DMS53 (cell line): Measurements from ENCODE around the gene MAPKBP1.

ENCODE experiments used
- DNase-seq: peaks from one replicate; lab custom pipeline; 2025; lab: John Stamatoyannopoulos, UW

Gene MAPKBP1

GRCh38 chr15:41848631-41849030, 74.3 kb downstream of the MAPKBP1 start:
- DNase-seq: no peak

GRCh38 chr15:41849204-41849603, 74.9 kb downstream of the MAPKBP1 start:
- no peak for DNase-seq

- DNase-seq: no peak
Observed at GRCh38 chr15:41849861-41850260, 75.6 kb downstream of the MAPKBP1 start.

DNA sequence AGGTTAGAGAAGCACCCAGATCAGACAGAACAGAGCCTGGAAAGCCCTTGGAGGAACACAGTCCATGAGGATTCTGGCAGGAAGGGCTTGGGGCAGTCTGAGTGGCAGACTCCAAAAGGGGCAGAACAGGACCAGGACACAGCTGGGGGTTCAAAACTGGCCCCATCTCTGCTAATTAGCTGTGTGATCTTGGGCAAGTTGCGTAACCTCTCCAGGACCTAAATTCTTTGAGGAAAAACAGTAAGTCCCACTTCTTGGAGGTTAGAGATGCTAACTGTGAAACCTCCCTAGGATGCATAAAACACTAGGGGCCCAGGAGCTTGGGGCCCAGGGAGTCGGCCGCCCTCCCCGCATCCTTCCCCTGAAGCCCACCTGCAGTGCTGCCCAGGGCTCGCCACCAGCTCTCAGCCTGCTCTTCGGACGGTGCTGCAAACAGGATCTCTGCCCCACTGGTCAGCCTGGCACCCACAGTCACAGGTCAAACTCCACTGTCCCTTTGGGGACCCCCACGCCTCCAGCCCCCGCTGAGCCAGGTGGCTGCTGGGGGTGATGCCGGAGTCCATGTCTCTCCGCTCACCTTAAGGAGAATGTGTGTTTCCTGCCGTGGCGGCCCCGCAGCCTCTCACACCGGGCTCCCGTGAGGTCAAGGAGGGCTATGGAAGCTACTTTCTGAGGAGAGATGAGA, 76.3 kb downstream of the MAPKBP1 start:
- DNase-seq: no peak

GRCh38 chr15:41851167-41851523, 76.9 kb downstream of the MAPKBP1 start:
- DNase-seq: peak; percentile 65

GRCh38 chr15:41851755-41852370, 77.6 kb downstream of the MAPKBP1 start:
- no peak for DNase-seq

- no peak for DNase-seq
Observed at GRCh38 chr15:41852736-41853590, 78.7 kb downstream of the MAPKBP1 start.

DNA sequence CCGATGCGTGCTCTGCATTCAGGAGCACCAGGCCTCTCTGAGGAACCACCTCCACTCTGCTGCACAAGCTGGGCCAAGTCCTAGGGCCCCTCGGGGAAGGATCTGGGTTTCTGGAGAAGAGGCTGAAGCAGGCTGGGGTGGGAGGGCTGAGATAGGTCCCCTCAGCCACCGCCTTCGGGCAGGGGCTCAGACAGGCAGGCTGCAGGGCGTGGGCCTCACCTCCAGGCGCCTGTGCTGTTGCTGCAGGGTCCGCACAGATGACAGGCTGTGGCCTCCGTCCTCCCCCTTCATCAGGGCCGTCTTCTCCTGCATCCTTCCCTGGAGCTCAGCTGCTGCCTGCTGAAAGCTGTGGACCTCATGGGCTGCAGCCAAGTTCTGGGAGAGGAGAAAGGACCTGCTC, 79.5 kb downstream of the MAPKBP1 start:
- no peak for DNase-seq

GRCh38 chr15:41854443-41854842, 80.2 kb downstream of the MAPKBP1 start:
- no peak for DNase-seq

DNA sequence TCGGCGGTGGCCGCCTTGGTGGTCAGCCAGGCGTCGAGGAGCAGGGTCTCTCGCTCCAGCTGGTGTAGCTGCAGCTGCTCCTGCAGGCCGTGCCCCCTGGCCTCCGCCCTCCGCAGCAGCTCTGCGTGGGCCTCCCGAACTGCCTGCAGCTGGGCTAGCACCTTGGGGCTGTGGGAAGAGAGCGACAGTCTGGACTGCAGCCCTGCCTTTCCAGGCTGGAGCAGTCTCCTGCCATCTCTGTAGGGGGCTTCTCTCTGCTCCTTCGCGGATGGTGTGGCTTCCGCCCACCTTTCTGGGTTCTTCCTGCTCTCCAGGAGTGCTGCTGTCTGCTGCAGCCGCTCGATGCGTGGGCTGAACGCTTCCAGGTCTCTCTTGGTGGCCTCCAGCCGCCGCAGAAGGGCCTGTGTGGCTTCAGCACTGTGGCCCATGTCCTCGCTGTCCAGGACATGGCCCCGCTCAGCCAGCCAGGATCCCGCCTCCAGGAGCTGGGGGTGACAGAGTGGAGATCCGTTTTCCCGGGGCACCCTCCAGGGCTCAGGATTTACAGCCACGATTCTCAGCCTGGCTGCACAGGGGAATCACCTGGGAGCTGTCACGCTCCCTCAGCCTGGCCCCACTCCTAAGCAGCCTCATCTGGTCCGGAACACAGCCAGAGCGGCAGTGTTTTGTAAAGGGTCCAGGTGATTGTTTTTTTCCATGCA, 81.1 kb downstream of the MAPKBP1 start:
- DNase-seq: no peak

DNA sequence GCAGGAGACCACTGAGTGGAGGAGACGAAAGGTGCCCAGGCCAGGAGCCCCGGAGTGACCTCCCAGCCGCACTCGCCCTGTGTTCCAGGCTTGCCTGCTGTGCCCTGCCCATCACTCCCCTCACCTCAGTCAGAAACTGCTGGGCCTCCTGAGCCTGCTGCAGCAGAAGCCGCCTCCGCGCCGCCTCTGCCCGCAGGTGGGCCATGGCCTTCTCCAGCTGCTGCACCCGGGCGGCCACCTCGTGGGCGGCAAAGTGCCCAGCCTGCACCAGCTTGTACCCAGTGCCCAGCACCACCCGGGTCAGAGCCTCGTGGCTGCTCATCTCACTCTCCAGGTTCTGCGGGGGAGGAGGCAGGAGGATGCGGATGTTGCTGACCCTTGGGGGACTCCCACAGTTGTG, 82.0 kb downstream of the MAPKBP1 start:
- no peak for DNase-seq

GRCh38 chr15:41856716-41857115, 82.4 kb downstream of the MAPKBP1 start:
- DNase-seq: no peak

GRCh38 chr15:41857316-41857715, 83.0 kb downstream of the MAPKBP1 start:
- DNase-seq: no peak

DNA sequence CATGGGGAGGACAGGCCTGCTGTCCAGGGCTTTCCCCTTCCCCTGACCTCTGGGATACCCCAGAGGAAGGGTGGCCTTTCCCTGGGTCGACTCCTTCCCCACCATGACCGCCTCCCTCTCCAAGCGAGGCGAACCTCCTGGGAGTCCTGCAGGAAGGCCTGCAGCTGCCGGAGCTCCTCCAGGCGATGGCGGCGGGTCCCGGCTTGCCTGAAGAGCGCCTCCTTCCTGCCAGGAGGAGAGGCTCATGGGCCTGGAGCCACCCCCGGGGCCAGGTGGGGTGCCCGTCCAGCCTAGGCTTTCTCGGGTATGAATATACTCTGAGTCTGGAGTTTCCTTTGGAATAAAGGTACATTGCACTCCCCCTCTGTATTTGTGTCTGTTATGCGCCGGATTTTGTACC, 84.5 kb downstream of the MAPKBP1 start:
- no peak for DNase-seq

DNA sequence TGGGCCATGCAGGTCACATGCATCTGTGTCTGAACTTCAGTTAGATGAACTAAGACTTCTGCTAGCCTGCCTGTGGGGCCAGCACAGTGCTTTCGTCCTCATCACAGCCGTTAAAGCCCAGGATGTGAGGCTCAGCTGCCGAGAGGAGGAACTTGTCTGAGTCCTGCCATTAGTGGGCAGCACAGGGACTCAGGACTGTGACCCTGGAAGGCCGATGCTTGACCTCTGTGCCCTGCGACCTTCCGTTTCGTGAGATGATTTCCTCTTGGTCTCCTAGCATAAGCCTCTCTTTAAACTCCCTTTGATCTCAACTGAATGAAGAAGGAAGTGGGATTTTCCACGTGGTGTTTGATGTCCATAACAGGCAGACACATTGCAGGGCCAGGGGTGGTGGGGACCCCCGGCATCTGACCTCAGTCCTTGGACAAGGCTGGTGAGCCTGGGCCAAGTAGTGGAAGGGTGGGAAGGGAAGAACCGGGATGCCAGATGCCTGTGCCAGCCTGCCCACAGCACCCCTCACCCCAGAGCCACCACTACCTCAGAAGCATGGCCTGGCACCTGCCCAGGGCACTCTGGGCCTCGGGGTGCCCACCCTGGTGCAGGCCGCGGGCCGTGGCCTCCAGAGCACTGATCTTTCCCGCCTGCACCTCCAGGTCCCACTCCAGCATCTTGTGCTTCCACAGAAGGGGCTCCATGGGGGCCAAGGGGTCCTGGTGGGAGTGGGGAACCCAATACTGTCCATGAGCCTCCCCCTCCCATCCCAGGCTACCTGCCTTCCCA, 86.0 kb downstream of the MAPKBP1 start:
- DNase-seq: no peak

- DNase-seq: no peak
Observed at GRCh38 chr15:41861736-41862356, 87.6 kb downstream of the MAPKBP1 start.

DNA sequence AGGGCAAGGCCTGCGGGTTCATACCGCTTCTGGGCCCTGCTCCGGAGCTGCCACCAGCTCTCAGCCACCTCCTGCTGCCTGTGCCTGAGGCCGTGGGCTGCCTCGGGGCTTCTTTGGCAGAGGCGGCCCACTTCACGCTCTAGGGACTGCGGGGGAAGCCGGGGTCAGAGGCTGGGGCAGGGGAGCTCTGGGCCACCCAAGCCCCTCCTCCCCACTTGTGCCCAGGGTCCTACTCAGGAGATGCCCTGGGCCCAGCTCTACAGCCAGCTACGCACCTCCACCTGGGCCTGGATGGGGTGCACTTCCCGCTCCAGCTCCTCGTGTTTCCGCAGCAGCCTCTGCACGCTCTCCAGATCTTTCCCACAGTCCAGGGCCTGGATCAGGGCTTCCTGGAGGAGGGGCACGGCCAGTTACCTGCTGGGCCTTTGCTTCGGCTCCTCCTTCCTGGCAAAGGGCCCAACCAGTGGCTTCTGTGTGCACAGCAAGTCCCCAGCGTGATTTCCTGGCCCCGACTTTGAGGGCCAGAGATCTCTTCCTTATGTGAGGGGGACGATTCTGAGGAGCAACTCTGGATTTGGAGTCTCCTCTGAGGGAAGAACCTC, 88.3 kb downstream of the MAPKBP1 start:
- peak; percentile 62 for DNase-seq

GRCh38 chr15:41865490-41866055, 91.3 kb downstream of the MAPKBP1 start:
- no peak for DNase-seq

GRCh38 chr15:41866263-41866703, 92.0 kb downstream of the MAPKBP1 start:
- DNase-seq: no peak

- DNase-seq: no peak
Observed at GRCh38 chr15:41866872-41867579, 92.7 kb downstream of the MAPKBP1 start.
